ENCODE results near the gene TAS2R41. TPM values are rescaled to one million over a fixed set of nuclear protein-coding genes. Genes with fewer than 3 reads are reported as not detected.

The TAS2R41 gene
- total RNA-seq, 1 experiment from 2014 or later, result not detected

DNA sequence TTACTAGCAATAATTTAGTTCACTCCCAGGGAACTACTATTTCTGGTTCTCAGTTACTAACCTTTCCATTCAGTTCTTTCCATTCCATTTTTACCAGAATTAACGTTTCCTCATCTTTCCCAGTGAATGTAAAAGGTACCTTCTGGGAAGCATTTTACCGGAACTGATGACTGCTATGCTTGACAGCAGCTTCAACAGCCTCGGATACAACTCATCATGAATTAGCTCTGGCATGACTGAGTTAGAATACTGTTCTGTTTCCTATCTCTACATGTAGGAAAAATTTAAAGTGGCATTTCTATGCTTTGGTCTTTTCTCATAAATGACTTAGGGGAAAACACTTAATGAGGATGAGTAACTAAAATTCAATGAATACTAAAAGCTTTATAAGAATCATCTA is 18.6 kb downstream of the TAS2R41 start:
- no peak overlapping the region for H4K91ac ChIP-seq (ENCODE audit: insufficient read length, low read depth, low read length)
- no peaks in the 10 kb centered on the region for H4K20me1 ChIP-seq (ENCODE audit: control insufficient read depth, insufficient read depth, insufficient read length)
- H3K4me2 ChIP-seq (ENCODE audit: insufficient read depth, insufficient read length, low read length), result no peak overlapping the region
- H3K79me2 ChIP-seq (ENCODE audit: insufficient read depth, low read length), result no peaks in the 10 kb centered on the region
- no peaks in the 10 kb centered on the region for H3K9me3 ChIP-seq (ENCODE audit: control insufficient read depth, low read depth, low read length)
- Mint-ChIP-seq H3K27ac (no peak overlapping the region), H3K27me3 (ENCODE audit: low read depth) (no peaks in the 10 kb centered on the region; the same call in 1 of the 2 replicates), H3K4me3 (no peak overlapping the region), H3K36me3 (ENCODE audit: insufficient read depth in 1 of 3, low read depth in 3 of 3) (no peaks in the 10 kb centered on the region), H3K9me3 (no peaks in the 10 kb centered on the region; a peak in 1 of 5 replicates), H3K4me1 (peaks cover 0 to 3% of the 10 kb centered on the region in 2 experiments; a peak in 1 of 4 replicates)
- H2BK5ac ChIP-seq (ENCODE audit: insufficient read length, low read length), result no peak overlapping the region
- H3K18ac ChIP-seq (ENCODE audit: insufficient read length, low read depth, low read length), result no peak overlapping the region
- no peak overlapping the region for H2BK20ac ChIP-seq (ENCODE audit: low read depth, low read length, poor library complexity, severe bottlenecking)
- H2AK5ac ChIP-seq (ENCODE audit: insufficient read length, low read length), result no peak overlapping the region
- no peak overlapping the region for H3T11ph ChIP-seq (ENCODE audit: low read length)
- H3K27ac ChIP-seq (ENCODE audit: insufficient read length, low read depth, low read length), result no peak overlapping the region
- H3K14ac ChIP-seq (ENCODE audit: insufficient read depth, low read length), result no peak overlapping the region
- no peak overlapping the region for H2BK12ac ChIP-seq (ENCODE audit: insufficient read length, low read depth, low read length)
- no CpG with 5 or more reads among the region's 3 CpGs for WGBS (ENCODE audit: extremely low coverage, insufficient read length, low lambda C conversion rate)
- no peak overlapping the region for H3K56ac ChIP-seq (ENCODE audit: insufficient read length, low read depth, low read length)
- no peak for DNase-seq
- H3K4ac ChIP-seq (ENCODE audit: low read depth, low read length), result no peak overlapping the region
- H2AFZ ChIP-seq (ENCODE audit: low read length), result no peak overlapping the region
- no peak overlapping the region for H4K8ac ChIP-seq (replicated peaks; ENCODE audit: insufficient read length, low read depth, low read length)
- H3K4me1 ChIP-seq (ENCODE audit: insufficient read depth, low read length), result no peaks in the 10 kb centered on the region; the same call in 1 of the 2 replicates
- no peaks in the 10 kb centered on the region for H3K27me3 ChIP-seq (ENCODE audit: insufficient read depth, low read length)
- peaks cover 2% of the 10 kb centered on the region for H3K23me2 ChIP-seq (ENCODE audit: insufficient read length, low read depth, low read length, poor library complexity, severe bottlenecking)
- no peak overlapping the region for H4K5ac ChIP-seq (ENCODE audit: insufficient read length, low read depth, low read length)
- H3K23ac ChIP-seq (ENCODE audit: insufficient read length, low read depth, low read length), result no peak overlapping the region
- no peak overlapping the region for H2BK15ac ChIP-seq (ENCODE audit: low read depth, low read length)
- no peak overlapping the region for H3K9ac ChIP-seq (ENCODE audit: extremely low read depth, insufficient read length, low read length)
- no peaks in the 10 kb centered on the region for H3K79me1 ChIP-seq (ENCODE audit: insufficient read depth, low read depth, low read length, poor library complexity, severe bottlenecking)
- H2BK120ac ChIP-seq (ENCODE audit: low read depth, low read length, poor library complexity, severe bottlenecking), result no peak overlapping the region
- TF ChIP-seq, protein P1, sequence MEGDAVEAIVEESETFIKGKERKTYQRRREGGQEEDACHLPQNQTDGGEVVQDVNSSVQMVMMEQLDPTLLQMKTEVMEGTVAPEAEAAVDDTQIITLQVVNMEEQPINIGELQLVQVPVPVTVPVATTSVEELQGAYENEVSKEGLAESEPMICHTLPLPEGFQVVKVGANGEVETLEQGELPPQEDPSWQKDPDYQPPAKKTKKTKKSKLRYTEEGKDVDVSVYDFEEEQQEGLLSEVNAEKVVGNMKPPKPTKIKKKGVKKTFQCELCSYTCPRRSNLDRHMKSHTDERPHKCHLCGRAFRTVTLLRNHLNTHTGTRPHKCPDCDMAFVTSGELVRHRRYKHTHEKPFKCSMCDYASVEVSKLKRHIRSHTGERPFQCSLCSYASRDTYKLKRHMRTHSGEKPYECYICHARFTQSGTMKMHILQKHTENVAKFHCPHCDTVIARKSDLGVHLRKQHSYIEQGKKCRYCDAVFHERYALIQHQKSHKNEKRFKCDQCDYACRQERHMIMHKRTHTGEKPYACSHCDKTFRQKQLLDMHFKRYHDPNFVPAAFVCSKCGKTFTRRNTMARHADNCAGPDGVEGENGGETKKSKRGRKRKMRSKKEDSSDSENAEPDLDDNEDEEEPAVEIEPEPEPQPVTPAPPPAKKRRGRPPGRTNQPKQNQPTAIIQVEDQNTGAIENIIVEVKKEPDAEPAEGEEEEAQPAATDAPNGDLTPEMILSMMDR (conservative IDR thresholded peaks at IDR 0.05), result no peak
